SK-N-SH treated with all-trans-retinoic acid at 6 μM for 48 hours (cell line): ENCODE results near the gene C12orf75.

ENCODE experiments used
- ATAC-seq: fragments of 200-7000 bp; cut with Tn5 transposase; 3 replicates; pipeline ENCODE4 v1.9.1; 2020; ENCODE audit warnings: mild to moderate bottlenecking, moderate library complexity
- ARNTL ChIP-seq: fragments of 450-650 bp; formaldehyde crosslinking; IDR thresholded peaks from 2 replicates; pipeline ENCODE4 v1.5.0; 2020; ENCODE audit warnings: low read depth, mild to moderate bottlenecking, moderate library complexity, borderline replicate concordance
- BACH2 ChIP-seq: fragments of 250-450 bp; sonication (Bioruptor Pico); IDR thresholded peaks from 2 replicates; pipeline ENCODE4 v1.9.0; 2021; ENCODE audit warnings: mild to moderate bottlenecking, borderline replicate concordance
- CSDC2 ChIP-seq: fragments of 250-450 bp; sonication (Bioruptor Pico); IDR thresholded peaks from 2 replicates; pipeline ENCODE4 v1.5.0; 2020; ENCODE audit warnings: mild to moderate bottlenecking, moderate library complexity
- ESRRG ChIP-seq: fragments of 250-450 bp; sonication (Bioruptor Pico); IDR thresholded peaks from 2 replicates; pipeline ENCODE4 v1.6.1; 2021; ENCODE audit warnings: mild to moderate bottlenecking
- GLIS3 ChIP-seq: fragments of 250-450 bp; sonication (Bioruptor Pico); IDR thresholded peaks from 2 replicates; pipeline ENCODE4 v1.5.0; 2020; ENCODE audit warnings: mild to moderate bottlenecking, moderate library complexity
- ISL1 ChIP-seq: fragments of 250-450 bp; sonication (Bioruptor Pico); IDR thresholded peaks from 2 replicates; pipeline ENCODE4 v2.1.2; 2022; ENCODE audit warnings: mild to moderate bottlenecking, moderate library complexity
- OSR1 ChIP-seq: fragments of 250-450 bp; sonication (Bioruptor Pico); IDR thresholded peaks from 2 replicates; pipeline ENCODE4 v1.8.0; 2022; ENCODE audit warnings: moderate library complexity, mild to moderate bottlenecking, inconsistent platforms
- PPARA ChIP-seq: fragments of 250-450 bp; sonication (Bioruptor Pico); IDR thresholded peaks from 2 replicates; pipeline ENCODE4 v1.5.0; 2020; ENCODE audit warnings: mild to moderate bottlenecking, borderline replicate concordance
- RARB ChIP-seq: fragments of 250-450 bp; sonication (Bioruptor Pico); IDR thresholded peaks from 2 replicates; pipeline ENCODE4 v1.8.0; 2021; ENCODE audit warnings: mild to moderate bottlenecking, moderate library complexity
- SNAI2 ChIP-seq: fragments of 250-450 bp; sonication (Bioruptor Pico); IDR thresholded peaks from 2 replicates; pipeline ENCODE4 v1.5.0; 2020; ENCODE audit warnings: mild to moderate bottlenecking, moderate library complexity
- TCF4 ChIP-seq: fragments of 250-450 bp; sonication (Bioruptor Pico); IDR thresholded peaks from 2 replicates; pipeline ENCODE4 v1.8.0; 2021; ENCODE audit warnings: mild to moderate bottlenecking, moderate library complexity, borderline replicate concordance
- TOX ChIP-seq: fragments of 250-450 bp; sonication (Bioruptor Pico); IDR thresholded peaks from 2 replicates; pipeline ENCODE4 v1.8.0; 2021; ENCODE audit warnings: mild to moderate bottlenecking, moderate library complexity, borderline replicate concordance
- ZC3H10 ChIP-seq: fragments of 250-450 bp; sonication (Bioruptor Pico); IDR thresholded peaks from 2 replicates; pipeline ENCODE4 v1.5.1; 2021; ENCODE audit warnings: mild to moderate bottlenecking, moderate library complexity
- ZFP3 ChIP-seq: fragments of 250-450 bp; sonication (Bioruptor Pico); IDR thresholded peaks from 2 replicates; pipeline ENCODE4 v1.5.0; 2020; ENCODE audit warnings: mild to moderate bottlenecking, moderate library complexity
- ZFP30 ChIP-seq: fragments of 450-650 bp; formaldehyde crosslinking; IDR thresholded peaks from 2 replicates; pipeline ENCODE4 v1.5.0; 2022; ENCODE audit warnings: mild to moderate bottlenecking, moderate library complexity
- ZNF565 ChIP-seq: fragments of 450-650 bp; formaldehyde crosslinking; conservative IDR thresholded peaks from 2 replicates; pipeline ENCODE4 v1.5.0; 2020; ENCODE audit warnings: low read depth, mild to moderate bottlenecking, moderate library complexity
- ZNF70 ChIP-seq: fragments of 450-650 bp; formaldehyde crosslinking; IDR thresholded peaks from 2 replicates; pipeline ENCODE4 v1.5.0; 2020; ENCODE audit warnings: mild to moderate bottlenecking, moderate library complexity
- ZNF8 ChIP-seq: fragments of 450-650 bp; formaldehyde crosslinking; IDR thresholded peaks from 2 replicates; pipeline ENCODE4 v1.5.0; 2020; ENCODE audit warnings: mild to moderate bottlenecking, moderate library complexity
- TF ChIP-seq, protein P1 (sequence below): fragments of 250-450 bp; sonication (Bioruptor Pico); IDR thresholded peaks from 2 replicates; pipeline ENCODE4 v1.8.0; 2021; ENCODE audit warnings: low read depth, mild to moderate bottlenecking, moderate library complexity, borderline replicate concordance
- TF ChIP-seq, protein P2 (sequence below): fragments of 250-450 bp; sonication (Bioruptor Pico); IDR thresholded peaks from 2 replicates; pipeline ENCODE4 v1.5.0; 2020; ENCODE audit warnings: mild to moderate bottlenecking, moderate library complexity
- TF ChIP-seq, protein P3 (sequence below): fragments of 250-450 bp; sonication (Bioruptor Pico); IDR thresholded peaks from 2 replicates; pipeline ENCODE4 v1.5.1; 2020; ENCODE audit warnings: low read depth, mild to moderate bottlenecking, moderate library complexity
- TF ChIP-seq, protein P4 (sequence below): fragments of 250-450 bp; sonication (Bioruptor Pico); IDR thresholded peaks from 2 replicates; pipeline ENCODE4 v1.8.0; 2020; ENCODE audit warnings: mild to moderate bottlenecking, moderate library complexity, borderline replicate concordance
- TF ChIP-seq, protein P5 (sequence below): fragments of 250-450 bp; sonication (Bioruptor Pico); IDR thresholded peaks from 2 replicates; pipeline ENCODE4 v1.5.1; 2021; ENCODE audit warnings: mild to moderate bottlenecking, moderate library complexity

Gene C12orf75

DNA sequence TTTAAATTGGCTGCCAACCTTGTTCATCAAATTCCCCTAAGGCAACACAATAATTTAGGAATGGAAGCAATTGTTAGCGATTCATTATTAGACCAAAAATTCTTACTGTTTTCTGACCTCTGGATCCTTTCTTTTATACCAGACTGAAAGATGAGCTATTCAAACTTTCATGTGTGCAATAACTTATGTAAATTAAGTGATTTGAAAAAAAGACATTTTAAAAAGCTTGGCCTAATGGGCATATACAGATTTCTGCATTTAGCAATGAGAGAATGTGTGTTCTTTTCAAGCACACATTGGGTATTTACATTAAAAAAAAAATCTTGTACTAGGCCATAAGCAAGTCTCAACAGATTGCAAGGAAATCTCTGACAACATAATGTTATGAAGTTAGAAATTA, 65.5 kb downstream of the C12orf75 start:
- TF ChIP-seq, protein P1, sequence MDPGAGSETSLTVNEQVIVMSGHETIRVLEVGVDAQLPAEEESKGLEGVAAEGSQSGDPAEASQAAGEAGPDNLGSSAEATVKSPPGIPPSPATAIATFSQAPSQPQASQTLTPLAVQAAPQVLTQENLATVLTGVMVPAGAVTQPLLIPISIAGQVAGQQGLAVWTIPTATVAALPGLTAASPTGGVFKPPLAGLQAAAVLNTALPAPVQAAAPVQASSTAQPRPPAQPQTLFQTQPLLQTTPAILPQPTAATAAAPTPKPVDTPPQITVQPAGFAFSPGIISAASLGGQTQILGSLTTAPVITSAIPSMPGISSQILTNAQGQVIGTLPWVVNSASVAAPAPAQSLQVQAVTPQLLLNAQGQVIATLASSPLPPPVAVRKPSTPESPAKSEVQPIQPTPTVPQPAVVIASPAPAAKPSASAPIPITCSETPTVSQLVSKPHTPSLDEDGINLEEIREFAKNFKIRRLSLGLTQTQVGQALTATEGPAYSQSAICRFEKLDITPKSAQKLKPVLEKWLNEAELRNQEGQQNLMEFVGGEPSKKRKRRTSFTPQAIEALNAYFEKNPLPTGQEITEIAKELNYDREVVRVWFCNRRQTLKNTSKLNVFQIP: no peak
- TF ChIP-seq, protein P2, sequence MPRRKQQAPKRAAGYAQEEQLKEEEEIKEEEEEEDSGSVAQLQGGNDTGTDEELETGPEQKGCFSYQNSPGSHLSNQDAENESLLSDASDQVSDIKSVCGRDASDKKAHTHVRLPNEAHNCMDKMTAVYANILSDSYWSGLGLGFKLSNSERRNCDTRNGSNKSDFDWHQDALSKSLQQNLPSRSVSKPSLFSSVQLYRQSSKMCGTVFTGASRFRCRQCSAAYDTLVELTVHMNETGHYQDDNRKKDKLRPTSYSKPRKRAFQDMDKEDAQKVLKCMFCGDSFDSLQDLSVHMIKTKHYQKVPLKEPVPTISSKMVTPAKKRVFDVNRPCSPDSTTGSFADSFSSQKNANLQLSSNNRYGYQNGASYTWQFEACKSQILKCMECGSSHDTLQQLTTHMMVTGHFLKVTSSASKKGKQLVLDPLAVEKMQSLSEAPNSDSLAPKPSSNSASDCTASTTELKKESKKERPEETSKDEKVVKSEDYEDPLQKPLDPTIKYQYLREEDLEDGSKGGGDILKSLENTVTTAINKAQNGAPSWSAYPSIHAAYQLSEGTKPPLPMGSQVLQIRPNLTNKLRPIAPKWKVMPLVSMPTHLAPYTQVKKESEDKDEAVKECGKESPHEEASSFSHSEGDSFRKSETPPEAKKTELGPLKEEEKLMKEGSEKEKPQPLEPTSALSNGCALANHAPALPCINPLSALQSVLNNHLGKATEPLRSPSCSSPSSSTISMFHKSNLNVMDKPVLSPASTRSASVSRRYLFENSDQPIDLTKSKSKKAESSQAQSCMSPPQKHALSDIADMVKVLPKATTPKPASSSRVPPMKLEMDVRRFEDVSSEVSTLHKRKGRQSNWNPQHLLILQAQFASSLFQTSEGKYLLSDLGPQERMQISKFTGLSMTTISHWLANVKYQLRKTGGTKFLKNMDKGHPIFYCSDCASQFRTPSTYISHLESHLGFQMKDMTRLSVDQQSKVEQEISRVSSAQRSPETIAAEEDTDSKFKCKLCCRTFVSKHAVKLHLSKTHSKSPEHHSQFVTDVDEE (CRISPR knock-in tag): no peak
- no peak for TF ChIP-seq ZC3H10 (CRISPR knock-in tag)
- TF ChIP-seq, protein P3, sequence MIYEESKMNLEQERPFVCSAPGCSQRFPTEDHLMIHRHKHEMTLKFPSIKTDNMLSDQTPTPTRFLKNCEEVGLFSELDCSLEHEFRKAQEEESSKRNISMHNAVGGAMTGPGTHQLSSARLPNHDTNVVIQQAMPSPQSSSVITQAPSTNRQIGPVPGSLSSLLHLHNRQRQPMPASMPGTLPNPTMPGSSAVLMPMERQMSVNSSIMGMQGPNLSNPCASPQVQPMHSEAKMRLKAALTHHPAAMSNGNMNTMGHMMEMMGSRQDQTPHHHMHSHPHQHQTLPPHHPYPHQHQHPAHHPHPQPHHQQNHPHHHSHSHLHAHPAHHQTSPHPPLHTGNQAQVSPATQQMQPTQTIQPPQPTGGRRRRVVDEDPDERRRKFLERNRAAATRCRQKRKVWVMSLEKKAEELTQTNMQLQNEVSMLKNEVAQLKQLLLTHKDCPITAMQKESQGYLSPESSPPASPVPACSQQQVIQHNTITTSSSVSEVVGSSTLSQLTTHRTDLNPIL (CRISPR knock-in tag): no peak
- no peak for TF ChIP-seq SNAI2 (CRISPR knock-in tag)
- TF ChIP-seq, protein P4, sequence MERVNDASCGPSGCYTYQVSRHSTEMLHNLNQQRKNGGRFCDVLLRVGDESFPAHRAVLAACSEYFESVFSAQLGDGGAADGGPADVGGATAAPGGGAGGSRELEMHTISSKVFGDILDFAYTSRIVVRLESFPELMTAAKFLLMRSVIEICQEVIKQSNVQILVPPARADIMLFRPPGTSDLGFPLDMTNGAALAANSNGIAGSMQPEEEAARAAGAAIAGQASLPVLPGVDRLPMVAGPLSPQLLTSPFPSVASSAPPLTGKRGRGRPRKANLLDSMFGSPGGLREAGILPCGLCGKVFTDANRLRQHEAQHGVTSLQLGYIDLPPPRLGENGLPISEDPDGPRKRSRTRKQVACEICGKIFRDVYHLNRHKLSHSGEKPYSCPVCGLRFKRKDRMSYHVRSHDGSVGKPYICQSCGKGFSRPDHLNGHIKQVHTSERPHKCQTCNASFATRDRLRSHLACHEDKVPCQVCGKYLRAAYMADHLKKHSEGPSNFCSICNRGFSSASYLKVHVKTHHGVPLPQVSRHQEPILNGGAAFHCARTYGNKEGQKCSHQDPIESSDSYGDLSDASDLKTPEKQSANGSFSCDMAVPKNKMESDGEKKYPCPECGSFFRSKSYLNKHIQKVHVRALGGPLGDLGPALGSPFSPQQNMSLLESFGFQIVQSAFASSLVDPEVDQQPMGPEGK (CRISPR knock-in tag): no peak
- no peak for TF ChIP-seq RARB (CRISPR knock-in tag)
- no peak for TF ChIP-seq ZFP3 (CRISPR knock-in tag)
- no peak for TF ChIP-seq CSDC2
- TF ChIP-seq PPARA (CRISPR knock-in tag): no peak
- no peak for TF ChIP-seq ZNF8 (CRISPR knock-in tag)
- no peak for TF ChIP-seq ISL1
- TF ChIP-seq BACH2 (CRISPR knock-in tag): no peak
- no peak for TF ChIP-seq TOX
- no peak for TF ChIP-seq ZFP30 (CRISPR knock-in tag)
- TF ChIP-seq, all 23 proteins: peak for 0
- ATAC-seq: no peak

DNA sequence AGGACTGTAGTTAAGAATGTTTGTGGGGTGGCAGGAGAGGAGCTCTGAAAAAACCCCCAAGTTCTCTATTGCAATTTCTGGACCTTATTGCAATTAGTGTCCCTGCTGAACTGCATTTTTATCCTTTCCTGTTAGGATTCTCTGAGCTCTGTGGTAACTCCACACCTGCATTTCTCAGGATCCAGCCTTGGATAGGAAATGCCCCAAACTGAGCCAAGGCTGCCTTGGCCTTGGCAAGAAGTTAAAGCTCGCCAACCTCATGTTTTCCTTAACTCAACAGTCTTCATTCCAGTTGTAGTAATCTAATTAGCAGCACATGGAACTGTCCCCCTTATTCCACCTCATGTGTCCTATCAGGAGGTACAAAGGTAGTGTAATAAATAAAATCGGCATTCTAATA, 66.5 kb downstream of the C12orf75 start:
- TF ChIP-seq, protein P1: no peak
- TF ChIP-seq GLIS3 (CRISPR knock-in tag): no peak
- TF ChIP-seq ZFP3 (CRISPR knock-in tag): no peak
- no peak for TF ChIP-seq ESRRG
- TF ChIP-seq ZC3H10 (CRISPR knock-in tag): no peak
- TF ChIP-seq OSR1: no peak
- TF ChIP-seq, protein P5, sequence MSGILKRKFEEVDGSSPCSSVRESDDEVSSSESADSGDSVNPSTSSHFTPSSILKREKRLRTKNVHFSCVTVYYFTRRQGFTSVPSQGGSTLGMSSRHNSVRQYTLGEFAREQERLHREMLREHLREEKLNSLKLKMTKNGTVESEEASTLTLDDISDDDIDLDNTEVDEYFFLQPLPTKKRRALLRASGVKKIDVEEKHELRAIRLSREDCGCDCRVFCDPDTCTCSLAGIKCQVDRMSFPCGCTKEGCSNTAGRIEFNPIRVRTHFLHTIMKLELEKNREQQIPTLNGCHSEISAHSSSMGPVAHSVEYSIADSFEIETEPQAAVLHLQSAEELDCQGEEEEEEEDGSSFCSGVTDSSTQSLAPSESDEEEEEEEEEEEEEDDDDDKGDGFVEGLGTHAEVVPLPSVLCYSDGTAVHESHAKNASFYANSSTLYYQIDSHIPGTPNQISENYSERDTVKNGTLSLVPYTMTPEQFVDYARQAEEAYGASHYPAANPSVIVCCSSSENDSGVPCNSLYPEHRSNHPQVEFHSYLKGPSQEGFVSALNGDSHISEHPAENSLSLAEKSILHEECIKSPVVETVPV (CRISPR knock-in tag): no peak
- TF ChIP-seq, protein P3 (CRISPR knock-in tag): no peak
- no peak for TF ChIP-seq ZNF565 (CRISPR knock-in tag)
- TF ChIP-seq ZNF8 (CRISPR knock-in tag): no peak
- TF ChIP-seq CSDC2: no peak
- no peak for TF ChIP-seq TOX
- TF ChIP-seq ZFP30 (CRISPR knock-in tag): no peak
- TF ChIP-seq BACH2 (CRISPR knock-in tag): no peak
- no peak for TF ChIP-seq ARNTL (CRISPR knock-in tag)
- TF ChIP-seq ISL1: no peak
- no peak for TF ChIP-seq TCF4 (CRISPR knock-in tag)
- no peak for TF ChIP-seq ZNF70

More for the DNA sequence above, 66.5 kb downstream of the C12orf75 start:
- no peak for ATAC-seq
